ENCODE results near the gene SELP. TPM values are rescaled to one million over a fixed set of nuclear protein-coding genes. Genes with fewer than 3 reads are reported as not detected.
A peak's percentile ranks its signal among the peaks of the same experiment; 100 is the strongest.

The SELP gene
- total RNA-seq, 1 experiment from 2014 or later: not detected

DNA sequence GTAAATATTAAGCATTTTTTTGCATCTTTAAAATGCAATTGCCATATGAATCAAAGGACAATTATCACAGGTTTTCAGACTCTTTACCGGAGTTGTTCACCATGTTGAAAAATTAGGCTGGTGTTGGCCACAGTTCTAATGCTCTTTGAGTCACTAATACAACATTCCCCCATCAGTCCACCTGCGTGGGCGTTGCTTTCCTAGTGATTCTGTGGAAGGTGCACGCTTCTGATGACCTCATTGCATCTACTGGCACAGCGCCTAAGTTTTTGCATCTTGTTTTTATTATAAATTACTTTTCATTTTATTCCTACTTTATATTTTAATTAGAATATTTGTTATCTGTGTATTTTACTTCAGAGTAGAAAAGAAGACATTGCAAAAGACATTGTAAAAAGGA is 39.0 kb downstream of the SELP start:
- Histone ChIP-seq H3K4me3 (no peak overlapping the region), H3K36me3 (no peaks in the 10 kb centered on the region), H3K27me3 (peaks cover 25% of the 10 kb centered on the region), H3K9me3 (0 out of 2 replicates have a peak, but pooled peaks cover 2% of the 10 kb centered on the region)
- DNase-seq: peak; percentile 12

- H3K27me3 ChIP-seq: peaks cover 36% of the 10 kb centered on the region
- no peak for DNase-seq
- no peak overlapping the region for H3K4me3 ChIP-seq
- no peaks in the 10 kb centered on the region for H3K9me3 ChIP-seq
- no peaks in the 10 kb centered on the region for H3K36me3 ChIP-seq
Observed at GRCh38 chr1:169588785-169589485, 41.0 kb downstream of the SELP start.

GRCh38 chr1:169588112-169588511 is 41.8 kb downstream of the SELP start:
- Histone ChIP-seq H3K36me3 (no peaks in the 10 kb centered on the region), H3K4me3 (no peak overlapping the region), H3K27me3 (peaks cover 42% of the 10 kb centered on the region), H3K9me3 (no peaks in the 10 kb centered on the region)
- no peak for DNase-seq

- Histone ChIP-seq H3K27me3 (peaks cover 44% of the 10 kb centered on the region), H3K9me3 (no peaks in the 10 kb centered on the region), H3K36me3 (no peaks in the 10 kb centered on the region), H3K4me3 (no peak within 1 kb of the TSS)
- peak; percentile 68 for DNase-seq
Observed at GRCh38 chr1:169586395-169587255, 43.3 kb downstream of the SELP start, which contains the start of gene F5. F5 (minus strand) TSS chr1:169586481; CDS start chr1:169586386, 95 bp downstream.

- H3K36me3 ChIP-seq: no peaks in the 10 kb centered on the region
- DNase-seq: no peak
Observed at GRCh38 chr1:169586067-169586394, 43.9 kb downstream of the SELP start.

DNA sequence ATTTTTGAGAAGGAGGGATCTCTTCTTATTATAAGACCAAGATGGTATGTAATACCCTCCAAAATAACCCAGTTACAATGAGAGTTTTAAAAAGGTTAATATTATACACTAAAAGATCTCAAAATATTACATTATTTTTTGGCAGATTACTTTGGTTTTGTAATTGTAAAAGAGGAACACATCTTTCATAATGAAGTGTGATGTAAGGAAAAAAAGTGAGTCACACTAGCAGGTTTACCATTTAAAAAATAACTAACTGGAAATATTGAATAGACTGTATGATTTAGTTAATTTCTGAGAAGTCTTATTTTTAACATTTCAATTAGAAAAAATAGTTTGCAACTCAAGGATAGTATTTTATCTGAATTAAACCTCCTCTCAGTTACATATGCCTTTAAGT is 44.7 kb downstream of the SELP start:
- no peaks in the 10 kb centered on the region for H3K9me3 ChIP-seq
- H3K27me3 ChIP-seq: peaks cover 39% of the 10 kb centered on the region
- DNase-seq: no peak
- no peak overlapping the region for H3K4me3 ChIP-seq
- no peaks in the 10 kb centered on the region for H3K36me3 ChIP-seq

More at GRCh38 chr1:169586067-169586394, 43.9 kb downstream of the SELP start:
- no peak overlapping the region for H3K4me3 ChIP-seq
- no peaks in the 10 kb centered on the region for H3K9me3 ChIP-seq
- peaks cover 41% of the 10 kb centered on the region for H3K27me3 ChIP-seq

DNA sequence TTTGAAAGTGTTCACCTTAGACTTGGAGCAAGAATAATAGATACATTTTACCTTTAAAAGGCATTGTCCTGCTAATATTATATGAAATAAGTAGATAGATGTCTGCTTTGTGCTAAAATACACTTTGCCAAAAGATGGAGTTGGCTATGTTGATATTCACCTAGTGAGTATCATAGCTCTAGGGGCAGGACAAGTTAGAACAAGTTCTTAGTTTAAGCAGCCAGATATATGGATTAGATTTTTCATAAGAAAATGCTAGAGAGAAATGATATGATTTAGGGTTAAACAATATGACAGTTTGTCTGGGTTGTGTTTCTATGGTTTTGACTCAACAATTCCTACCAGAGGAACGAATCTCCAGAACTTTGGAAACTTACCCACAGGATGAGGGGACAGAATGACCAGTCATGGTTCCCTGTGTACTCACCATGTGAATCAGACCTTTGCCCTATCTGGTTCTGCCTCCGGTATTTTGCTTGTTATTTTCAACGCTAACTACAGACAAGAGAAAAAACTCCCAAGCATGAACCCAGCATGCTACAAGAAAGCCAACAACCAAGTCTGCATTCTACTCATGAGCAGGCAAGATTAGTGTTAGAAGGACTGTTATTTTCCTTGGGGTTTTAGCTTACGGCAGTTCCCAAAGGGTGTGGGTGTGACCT is 45.3 kb downstream of the SELP start:
- DNase-seq: no peak
- Histone ChIP-seq H3K36me3 (no peaks in the 10 kb centered on the region), H3K4me3 (no peak overlapping the region), H3K9me3 (no peaks in the 10 kb centered on the region), H3K27me3 (peaks cover 39% of the 10 kb centered on the region)

DNA sequence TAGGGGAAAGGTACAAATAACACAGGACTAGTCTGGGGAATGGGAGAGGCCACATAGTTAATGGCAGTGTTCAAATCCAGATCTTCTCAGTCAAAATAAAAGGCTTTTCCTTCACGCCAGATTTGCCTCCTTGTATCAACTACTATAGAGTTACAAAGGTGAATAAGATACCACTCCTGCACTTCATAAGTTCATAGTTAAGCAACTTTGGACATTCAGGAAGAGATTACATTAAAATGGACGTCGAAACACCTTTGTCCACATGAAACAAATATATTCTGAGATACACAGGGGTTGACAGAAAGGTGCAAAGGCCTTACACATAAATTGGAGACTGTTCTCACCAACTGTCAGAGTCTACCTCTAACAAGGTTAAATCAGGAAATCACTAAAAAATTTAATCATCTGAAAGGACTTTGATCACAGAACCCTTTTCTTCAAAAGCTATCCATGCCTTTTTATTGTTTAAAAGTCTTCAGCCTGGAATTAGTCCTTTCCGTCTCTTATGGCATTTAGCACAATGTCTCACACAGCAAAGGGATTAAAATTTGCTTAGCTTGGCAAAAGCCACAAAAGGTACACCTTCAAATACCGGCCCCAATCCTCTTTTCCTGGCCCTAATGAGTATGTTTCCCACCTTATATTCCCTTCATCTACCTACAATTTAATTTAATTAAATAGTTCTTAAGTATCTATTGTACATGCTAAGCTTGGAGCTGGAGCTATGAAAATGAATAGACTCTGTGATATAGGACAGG is 51.8 kb downstream of the SELP start:
- Histone ChIP-seq H3K27me3 (peaks cover 15% of the 10 kb centered on the region), H3K9me3 (no peaks in the 10 kb centered on the region), H3K4me3 (no peak overlapping the region), H3K36me3 (no peaks in the 10 kb centered on the region)
- DNase-seq: no peak

DNA sequence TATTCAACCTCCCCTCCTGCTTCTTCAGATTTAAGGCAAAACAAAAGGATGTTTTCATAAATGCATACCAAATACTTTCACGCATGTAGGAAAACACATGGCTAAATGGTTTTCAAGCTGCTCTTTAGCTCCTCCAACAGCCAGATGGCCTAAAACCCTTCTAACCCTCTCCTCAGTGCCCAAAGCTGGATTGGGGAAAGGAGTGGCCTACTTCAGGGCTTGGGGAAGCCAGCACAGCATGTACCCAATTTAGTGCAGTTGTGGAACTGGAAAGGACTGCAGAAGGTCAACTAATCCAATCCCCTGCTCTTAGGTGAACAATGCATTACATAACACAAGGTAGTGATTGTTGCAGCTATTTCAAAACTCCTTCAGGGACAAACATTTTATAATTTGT is 53.0 kb downstream of the SELP start:
- peaks cover 8% of the 10 kb centered on the region; the same call in 1 of the 2 replicates for H3K27me3 ChIP-seq
- H3K36me3 ChIP-seq: no peaks in the 10 kb centered on the region
- DNase-seq: no peak
- H3K9me3 ChIP-seq: no peaks in the 10 kb centered on the region
- no peak overlapping the region for H3K4me3 ChIP-seq

GRCh38 chr1:169576241-169576934 is 53.5 kb downstream of the SELP start:
- H3K27me3 ChIP-seq: peaks cover 5% of the 10 kb centered on the region; the same call in 1 of the 2 replicates
- H3K36me3 ChIP-seq: no peaks in the 10 kb centered on the region
- H3K9me3 ChIP-seq: no peaks in the 10 kb centered on the region
- DNase-seq: peak; percentile 10
- H3K4me3 ChIP-seq: no peak overlapping the region

DNA sequence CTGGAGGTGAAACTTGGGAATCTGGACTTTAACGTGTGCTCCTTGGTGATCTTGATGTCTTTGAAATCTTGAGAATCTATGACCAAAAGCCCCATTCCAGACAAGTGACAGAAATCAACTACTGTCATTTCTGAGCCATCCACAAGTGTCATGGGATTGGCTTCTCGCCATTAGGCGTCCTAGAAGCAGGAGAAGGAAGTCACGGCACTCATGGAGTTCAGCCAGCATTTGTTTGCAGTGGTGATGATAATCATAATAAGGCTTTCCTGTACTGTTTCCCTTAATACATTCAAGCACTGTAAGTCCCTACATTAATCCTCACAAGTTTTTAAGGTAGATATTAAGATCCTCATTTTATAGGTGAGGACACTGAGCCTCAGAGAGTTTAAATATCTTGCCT is 55.6 kb downstream of the SELP start:
- peaks cover 5% of the 10 kb centered on the region; the same call in 1 of the 2 replicates for H3K27me3 ChIP-seq
- no peaks in the 10 kb centered on the region for H3K36me3 ChIP-seq
- no peak for DNase-seq
- H3K9me3 ChIP-seq: no peaks in the 10 kb centered on the region
- no peak overlapping the region for H3K4me3 ChIP-seq

- peaks cover 5% of the 10 kb centered on the region; the same call in 1 of the 2 replicates for H3K27me3 ChIP-seq
- H3K4me3 ChIP-seq: no peak overlapping the region
- H3K9me3 ChIP-seq: no peaks in the 10 kb centered on the region
- DNase-seq: no peak
- no peaks in the 10 kb centered on the region for H3K36me3 ChIP-seq
Observed at GRCh38 chr1:169572187-169572586, 57.7 kb downstream of the SELP start.

- Histone ChIP-seq H3K9me3 (no peaks in the 10 kb centered on the region), H3K36me3 (no peaks in the 10 kb centered on the region), H3K4me3 (no peak overlapping the region), H3K27me3 (peaks cover 5% of the 10 kb centered on the region; the same call in 1 of the 2 replicates)
- no peak for DNase-seq
Observed at GRCh38 chr1:169571450-169571849, 58.5 kb downstream of the SELP start.

DNA sequence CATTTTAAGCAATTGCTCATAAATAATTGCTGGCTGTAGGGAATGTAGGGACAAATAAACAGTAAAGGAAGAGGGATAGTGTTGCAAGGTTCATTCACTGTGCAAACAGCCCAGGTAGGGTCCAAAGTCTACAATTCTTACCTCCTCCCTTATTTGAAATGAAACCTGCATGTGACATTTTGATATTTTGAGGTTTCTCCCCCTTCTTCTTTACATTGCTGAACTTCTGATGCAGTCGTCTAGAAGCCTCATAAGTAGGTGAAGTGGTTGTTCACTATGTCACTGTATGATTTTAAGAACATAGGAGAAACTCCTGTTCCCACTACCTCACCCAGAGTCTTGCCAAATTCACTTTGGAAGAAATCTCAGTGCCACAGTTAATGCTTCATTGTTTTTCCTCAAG is 59.8 kb downstream of the SELP start:
- Histone ChIP-seq H3K36me3 (no peaks in the 10 kb centered on the region), H3K27me3 (peaks cover 5% of the 10 kb centered on the region; the same call in 1 of the 2 replicates), H3K9me3 (no peaks in the 10 kb centered on the region), H3K4me3 (no peak overlapping the region)
- no peak for DNase-seq

- no peak for DNase-seq
- no peaks in the 10 kb centered on the region; the same call in 1 of the 2 replicates for H3K27me3 ChIP-seq
- H3K4me3 ChIP-seq: no peak overlapping the region
- no peaks in the 10 kb centered on the region for H3K36me3 ChIP-seq
- H3K9me3 ChIP-seq: no peaks in the 10 kb centered on the region
Observed at GRCh38 chr1:169568497-169568896, 61.4 kb downstream of the SELP start.
